HepG2 (cell line): ENCODE measurements around the gene CHD9.

Experiments used
- HNRNPH1 ChIP-seq: fragments of 200-400 bp; formaldehyde crosslinking; optimal IDR thresholded peaks from 2 replicates; pipeline ENCODE3; 2017; ENCODE audit warnings: mild to moderate bottlenecking, low read depth, low read length
- POGK ChIP-seq: sonication (generic); formaldehyde crosslinking; conservative IDR thresholded peaks from 2 replicates; pipeline ENCODE4 v1.8.0; 2022; ENCODE audit warnings: mild to moderate bottlenecking, moderate library complexity, missing genetic modification reagents
- SKI ChIP-seq: fragments of 450-650 bp; IDR thresholded peaks from one replicate; pipeline ENCODE4 v1.6.1; 2018; ENCODE audit warnings: mild to moderate bottlenecking; ENCODE audit not compliant: partially characterized antibody
- STAG1 ChIP-seq: sonication (generic); formaldehyde crosslinking; IDR thresholded peaks from 2 replicates; pipeline ENCODE4 v1.4.0; 2020; ENCODE audit warnings: missing genetic modification reagents

GRCh38 chr16:53304334-53304733 lies 249.5 kb downstream of the CHD9 start:
- TF ChIP-seq SKI (no peak), POGK (no peak), STAG1 (CRISPR knock-in tag) (no peak), HNRNPH1 (no peak)
